Ammon's horn (tissue), 1 donor: Measurements from ENCODE around the gene IKZF4.
A peak's percentile ranks its signal among the peaks of the same experiment; 100 is the strongest.
"Not testable (repeated sequence)": the region's sequence is repeated elsewhere in the genome, so short reads cannot be mapped to it uniquely, and the experiment has no call there.

ENCODE experiments used
- DNase-seq: peaks from one replicate; pipeline ENCODE4 v3.0.0-alpha.2; 2016; ENCODE audit warnings: low spot score

Gene IKZF4

GRCh38 chr12:56020423-56021184, at the start of gene IKZF4:
Gene IKZF4, plus strand, starts transcription at chr12:56021043. Its CDS starts 451 bp downstream, at chr12:56021494.
- peak; percentile 35 for DNase-seq

DNA sequence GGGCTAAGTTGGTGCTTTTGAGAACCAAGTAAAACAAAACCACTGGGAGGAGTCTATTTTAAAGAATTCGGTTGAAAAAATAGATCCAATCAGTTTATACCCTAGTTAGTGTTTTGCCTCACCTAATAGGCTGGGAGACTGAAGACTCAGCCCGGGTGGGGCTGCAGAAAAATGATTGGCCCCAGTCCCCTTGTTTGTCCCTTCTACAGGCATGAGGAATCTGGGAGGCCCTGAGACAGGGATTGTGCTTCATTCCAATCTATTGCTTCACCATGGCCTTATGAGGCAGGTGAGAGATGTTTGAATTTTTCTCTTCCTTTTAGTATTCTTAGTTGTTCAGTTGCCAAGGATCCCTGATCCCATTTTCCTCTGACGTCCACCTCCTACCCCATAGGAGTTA, 48.8 kb upstream of the IKZF4 start:
- DNase-seq: no peak

DNA sequence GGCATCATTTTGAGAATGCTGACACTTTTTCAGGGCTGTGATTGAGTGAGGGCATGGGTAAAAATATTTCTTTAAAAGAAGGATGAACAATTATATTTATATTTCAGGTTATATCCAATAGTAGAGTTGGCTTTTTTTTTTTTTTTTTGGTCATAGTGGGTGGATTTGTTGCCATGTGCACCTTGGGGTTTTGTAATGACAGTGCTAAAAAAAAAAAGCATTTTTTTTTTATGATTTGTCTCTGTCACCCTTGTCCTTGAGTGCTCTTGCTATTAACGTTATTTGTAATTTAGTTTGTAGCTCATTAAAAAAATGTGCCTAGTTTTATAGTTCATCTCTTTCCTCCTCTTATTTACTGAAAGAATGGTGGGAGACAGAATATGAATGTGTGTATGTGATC, 48.4 kb upstream of the IKZF4 start:
- no peak for DNase-seq

DNA sequence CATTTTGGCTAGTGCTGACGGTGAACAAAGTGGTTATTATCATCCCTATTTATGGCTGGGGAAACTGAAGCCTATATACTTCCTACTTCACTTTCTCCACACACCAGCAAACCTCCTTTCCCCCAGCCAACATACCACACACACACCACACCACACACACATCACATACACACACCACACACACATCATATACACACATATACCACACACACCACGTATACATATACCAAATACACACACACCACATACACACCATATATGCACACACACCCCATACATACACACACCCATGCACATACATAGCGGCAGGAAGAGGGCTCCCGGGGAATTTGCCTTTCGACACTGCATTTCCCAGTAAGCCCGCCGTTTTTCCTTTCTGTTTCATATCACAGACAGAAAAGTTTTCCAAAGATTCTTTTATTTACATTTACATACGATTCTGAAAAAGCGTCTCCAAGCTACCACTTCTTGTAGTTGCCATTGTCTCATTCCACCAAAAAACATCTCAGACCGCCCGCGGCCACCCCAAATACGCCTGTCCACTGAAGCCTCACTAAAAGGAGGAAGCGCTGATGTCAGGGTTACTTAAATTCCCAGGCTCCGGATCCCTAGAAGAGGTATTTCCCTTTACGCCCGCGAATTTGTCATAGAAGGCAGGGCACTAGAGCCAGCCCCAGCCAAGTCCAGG, 47.8 kb upstream of the IKZF4 start:
- peak; percentile 20 for DNase-seq

- peak; percentile 100 for DNase-seq
Measured at GRCh38 chr12:55973599-55974307, 47.1 kb upstream of the IKZF4 start, which contains the start of gene RAB5B. Gene RAB5B, plus strand, starts transcription at chr12:55974078. Its CDS starts 12,883 bp downstream, at chr12:55986961.

- peak; percentile 54 for DNase-seq
Measured at GRCh38 chr12:55974308-55974730, 46.5 kb upstream of the IKZF4 start.

- no peak for DNase-seq
Measured at GRCh38 chr12:55978393-55978792, 42.5 kb upstream of the IKZF4 start.

GRCh38 chr12:55979069-55979468, 41.8 kb upstream of the IKZF4 start:
- no peak for DNase-seq

GRCh38 chr12:55981882-55982281, 39.0 kb upstream of the IKZF4 start:
- not testable (repeated sequence) for DNase-seq

GRCh38 chr12:55982319-55982936, 38.4 kb upstream of the IKZF4 start:
- no peak for DNase-seq

GRCh38 chr12:55983232-55983842, 37.5 kb upstream of the IKZF4 start:
- DNase-seq: no peak

GRCh38 chr12:55984861-55985260, 36.0 kb upstream of the IKZF4 start:
- no peak for DNase-seq

- no peak for DNase-seq
Measured at GRCh38 chr12:55985341-55985740, 35.5 kb upstream of the IKZF4 start.

DNA sequence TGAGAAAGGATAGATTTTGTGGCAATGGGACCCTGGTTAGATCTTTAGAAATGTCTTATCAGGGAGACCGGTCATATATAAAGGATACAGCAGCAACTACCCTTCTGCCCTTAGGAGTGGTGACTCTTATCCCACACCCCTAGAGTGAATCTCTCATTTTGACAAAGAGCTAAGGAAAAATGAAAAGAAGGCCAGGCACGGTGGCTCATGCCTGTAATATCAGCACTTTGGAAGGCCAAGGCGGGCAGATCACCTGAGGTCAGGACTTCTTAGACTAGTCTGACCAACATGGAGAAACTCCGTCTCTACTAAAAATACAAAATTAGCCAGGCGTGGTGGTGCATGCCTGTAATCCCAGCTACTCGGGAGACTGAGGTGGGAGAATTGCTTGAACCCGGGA, 34.9 kb upstream of the IKZF4 start:
- not testable (repeated sequence) for DNase-seq

DNA sequence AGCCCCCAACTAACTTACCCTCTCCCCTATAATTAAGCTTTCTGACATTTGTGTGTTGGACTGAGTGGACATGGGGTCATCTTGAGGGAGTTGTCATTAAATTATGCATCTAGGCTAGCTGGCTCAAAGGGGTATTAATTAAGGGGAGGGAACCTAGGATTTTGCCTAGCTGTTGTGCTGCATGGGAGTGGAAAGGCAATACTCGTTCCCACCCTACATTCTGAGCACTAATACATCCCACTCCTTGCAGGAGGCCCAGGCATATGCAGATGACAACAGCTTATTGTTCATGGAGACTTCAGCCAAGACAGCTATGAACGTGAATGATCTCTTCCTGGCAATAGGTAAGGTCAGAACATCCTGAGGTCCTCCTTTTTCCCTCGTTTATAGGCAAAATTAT, 29.7 kb upstream of the IKZF4 start:
- DNase-seq: no peak

DNA sequence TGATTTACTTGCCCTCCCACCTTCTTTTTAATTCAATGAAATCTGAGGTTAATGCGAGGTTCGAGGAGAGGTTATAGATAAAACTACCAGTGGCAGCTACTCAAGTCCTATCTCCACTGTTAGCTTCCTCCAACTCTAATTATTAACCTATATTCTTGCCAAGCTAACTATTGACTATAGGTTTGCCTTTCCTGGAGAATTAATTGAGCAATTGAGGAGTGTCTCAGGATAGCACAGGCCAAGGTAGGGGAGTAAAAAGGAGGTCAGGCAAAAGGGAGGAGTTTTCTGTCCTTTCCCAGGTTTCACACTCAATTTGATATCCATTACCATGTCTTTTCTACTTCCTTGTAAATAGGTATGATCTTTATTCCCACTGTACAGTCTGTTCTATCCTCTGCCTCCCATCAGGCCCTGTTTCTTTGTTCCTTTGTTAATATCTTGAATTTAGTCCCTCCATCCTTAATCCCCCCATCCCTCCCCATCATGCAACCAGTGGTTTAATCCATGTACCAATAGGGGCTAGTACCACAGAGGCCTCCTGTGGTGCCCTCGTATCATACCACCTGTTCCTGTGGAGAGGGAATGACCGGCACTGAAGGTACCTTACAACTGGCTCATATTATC, 27.5 kb upstream of the IKZF4 start:
- DNase-seq: no peak

DNA sequence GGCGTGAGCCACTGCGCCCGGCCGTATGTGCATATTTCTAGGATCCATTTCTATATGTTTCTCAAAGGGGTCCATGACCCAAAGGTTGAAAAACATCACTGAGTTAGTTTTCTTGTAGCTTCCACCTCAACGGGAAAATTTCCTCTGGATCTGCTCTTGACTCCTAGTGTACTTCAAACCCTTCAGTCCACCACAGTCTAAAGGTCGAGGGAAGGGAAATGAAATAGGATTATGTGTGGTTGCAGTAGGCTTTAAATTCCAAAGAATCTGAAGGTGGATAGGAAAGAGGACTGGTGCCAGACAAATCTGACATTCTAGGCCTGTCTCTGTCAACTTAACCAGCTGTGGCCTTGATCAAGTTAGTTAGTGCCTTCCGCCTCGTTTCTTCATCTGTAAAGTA, 25.5 kb upstream of the IKZF4 start:
- DNase-seq: no peak

DNA sequence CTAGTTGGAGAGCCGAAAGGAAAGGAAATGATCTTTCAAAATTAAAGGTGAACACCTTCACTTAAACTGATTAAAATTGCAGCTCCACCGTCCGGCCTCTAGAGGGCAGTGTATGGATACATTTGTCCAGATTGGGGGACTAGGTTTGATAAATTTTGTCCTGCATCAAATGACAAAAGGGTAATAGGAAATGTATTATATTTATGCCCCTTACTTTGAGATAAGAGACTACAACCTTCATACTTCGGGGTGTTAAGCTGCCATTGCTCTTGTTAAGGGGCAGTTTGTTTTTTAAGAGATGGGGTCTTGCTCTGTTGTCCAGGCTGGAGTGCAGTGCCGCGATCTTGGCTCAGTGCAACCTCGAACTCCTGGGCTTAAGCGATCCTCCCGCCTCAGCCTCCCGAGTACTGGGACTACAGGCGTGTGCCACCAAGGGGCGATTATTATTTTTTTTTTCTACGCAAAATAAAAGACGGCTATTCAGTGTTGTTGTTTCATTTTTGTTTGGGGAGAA, 24.6 kb upstream of the IKZF4 start:
- peak; percentile 72 for DNase-seq

GRCh38 chr12:55996715-55997534, 23.9 kb upstream of the IKZF4 start, which contains the start of gene SUOX:
Gene SUOX, plus strand, starts transcription at chr12:55997276. Its CDS starts 4,946 bp downstream, at chr12:56002222.
- peak; percentile 99 for DNase-seq

GRCh38 chr12:55997535-55997859, 23.3 kb upstream of the IKZF4 start:
- no peak for DNase-seq
